HG03520 (cell line): Measurements from ENCODE around the gene CRADD.
"Not testable (repeated sequence)": the region's sequence is repeated elsewhere in the genome, so short reads cannot be mapped to it uniquely, and the experiment has no call there.

Source experiments
- ATAC-seq: cut with Tn5 transposase; IDR thresholded peaks from one replicate; pipeline ENCODE4 v1.9.1; 2021; ENCODE audit warnings: mild to moderate bottlenecking, moderate library complexity; ENCODE audit not compliant: unreplicated experiment

CRADD gene

GRCh38 chr12:93756288-93756687 is 79.1 kb downstream of the CRADD start:
- no peak for ATAC-seq

DNA sequence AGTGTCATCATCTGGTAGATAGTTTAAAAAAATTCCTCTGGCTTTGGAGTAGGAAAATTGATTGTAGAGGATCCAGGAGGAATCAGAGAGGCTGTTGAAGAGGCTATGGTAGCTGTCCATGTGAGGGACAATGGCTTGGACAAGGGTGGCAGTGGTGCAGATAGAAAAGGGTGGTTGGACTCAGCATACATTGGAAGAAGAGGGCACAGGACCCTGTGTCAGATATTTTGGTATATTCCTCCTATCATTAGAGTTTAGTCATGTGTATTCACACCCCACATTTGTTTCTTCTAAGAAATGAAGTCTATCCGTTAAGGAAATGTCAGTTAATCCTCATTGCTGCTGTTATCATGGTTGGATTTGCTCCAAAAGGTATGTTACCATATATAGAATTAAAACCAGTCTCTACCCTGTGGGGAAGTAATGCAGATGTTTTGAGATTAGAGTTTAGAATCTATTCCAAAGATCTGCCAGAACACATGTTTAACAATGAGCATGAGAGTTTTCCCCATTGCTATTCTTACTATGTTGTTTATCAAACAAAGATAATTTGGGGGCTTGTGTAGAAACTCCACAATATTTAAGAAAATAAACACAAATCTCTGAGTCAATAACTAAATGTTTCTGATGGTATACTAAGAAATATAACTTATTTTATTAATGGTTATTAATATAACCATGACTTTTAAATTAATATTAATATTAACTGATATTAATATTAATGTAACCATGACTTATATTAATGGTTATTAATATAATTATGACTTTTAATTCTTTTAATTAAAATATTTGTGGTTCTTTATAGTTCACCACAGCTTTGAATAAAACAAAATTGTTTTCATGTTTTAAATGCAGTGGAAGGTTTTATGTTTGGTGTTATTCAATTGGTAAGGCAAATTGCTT is 80.9 kb downstream of the CRADD start:
- no peak for ATAC-seq

- no peak for ATAC-seq
Measured at GRCh38 chr12:93758801-93759373, 81.7 kb downstream of the CRADD start.

DNA sequence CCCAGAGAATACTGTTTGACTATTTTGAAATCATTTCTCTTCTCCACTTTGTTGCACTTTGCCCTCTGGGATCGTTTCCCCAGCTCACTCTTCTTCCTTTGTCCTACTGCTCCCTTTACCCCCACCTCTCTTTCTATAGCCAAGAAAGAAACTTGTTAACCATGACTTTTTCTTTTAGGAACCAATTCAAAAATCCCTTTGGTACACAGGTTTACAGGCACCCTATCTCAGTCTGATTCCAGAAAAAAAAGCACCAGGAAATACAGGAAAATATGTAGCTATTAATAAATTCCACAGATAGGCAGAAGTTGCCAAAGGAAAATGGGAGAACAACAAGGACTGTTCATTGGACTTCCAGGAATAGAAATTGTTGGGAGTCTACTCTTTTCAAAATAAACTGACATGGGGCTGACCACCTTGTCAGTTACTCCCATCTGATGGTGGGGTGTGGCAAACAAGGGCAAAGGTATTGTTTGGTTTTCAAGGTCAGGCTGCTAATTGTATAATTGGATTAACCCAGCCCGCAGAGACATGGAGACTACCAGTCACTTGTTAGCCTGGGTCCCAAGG is 82.4 kb downstream of the CRADD start:
- no peak for ATAC-seq

DNA sequence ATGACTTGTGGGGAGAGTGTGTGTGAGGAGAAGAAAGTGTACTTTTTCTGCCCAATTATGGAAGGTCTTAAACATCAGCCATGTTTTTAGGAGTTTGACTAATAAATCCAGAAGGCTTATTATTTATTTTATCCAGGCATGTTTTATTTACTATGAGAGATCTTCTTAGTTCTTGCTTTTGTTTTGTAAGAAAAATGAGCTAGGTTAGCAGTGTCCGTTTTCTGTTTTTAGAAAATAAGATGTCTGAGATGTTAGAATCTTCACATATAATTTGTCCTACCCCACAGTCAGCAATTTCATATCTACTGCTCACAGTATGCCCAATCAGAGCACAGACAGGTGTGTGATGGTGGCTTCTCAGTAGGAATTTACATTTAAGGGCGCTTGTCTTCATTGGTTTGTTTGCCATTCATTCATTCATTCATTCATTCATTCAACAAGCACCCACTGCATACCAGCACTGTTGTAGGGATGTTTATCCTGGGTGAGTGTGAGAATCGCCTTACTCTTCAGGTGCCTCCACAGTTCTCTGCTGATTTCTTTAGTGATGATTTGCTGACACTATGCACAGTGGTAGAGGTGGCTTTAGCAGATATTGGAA is 83.2 kb downstream of the CRADD start:
- ATAC-seq = no peak

DNA sequence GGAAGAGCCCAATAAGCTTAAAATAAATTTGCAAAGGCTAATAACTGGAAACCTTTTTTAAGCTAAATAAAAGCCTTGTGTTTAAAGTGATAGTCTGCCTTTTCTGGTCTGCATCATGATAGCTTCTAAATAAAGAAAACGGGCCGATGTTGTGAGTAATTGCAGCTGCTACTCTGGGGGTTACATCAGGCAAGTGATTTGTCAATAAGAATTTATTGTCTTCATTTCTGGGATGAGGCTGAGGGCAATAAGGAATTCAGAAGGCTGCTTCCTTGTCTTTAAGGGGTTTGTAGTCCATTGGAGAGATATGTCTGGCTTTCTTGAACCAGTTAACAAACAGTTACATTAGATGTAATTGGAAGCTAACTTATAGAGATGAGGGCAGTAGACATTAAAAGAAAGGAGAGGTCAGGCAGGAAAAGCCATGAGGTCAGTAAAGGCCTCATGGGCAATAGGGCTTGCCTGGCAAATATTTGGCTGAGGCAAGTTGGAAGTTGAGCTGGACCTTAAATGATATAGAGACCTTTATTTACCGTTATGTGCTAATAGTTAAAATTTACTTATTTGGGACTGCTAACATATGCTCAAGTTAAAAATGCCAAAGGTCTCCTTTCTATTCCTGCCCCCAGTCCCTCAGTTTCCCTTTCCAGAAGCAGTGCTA is 85.0 kb downstream of the CRADD start:
- no peak for ATAC-seq

GRCh38 chr12:93762912-93763553 is 85.9 kb downstream of the CRADD start:
- ATAC-seq = no peak

GRCh38 chr12:93763746-93764147 is 86.6 kb downstream of the CRADD start:
- ATAC-seq = no peak

GRCh38 chr12:93766371-93766770 is 89.2 kb downstream of the CRADD start:
- no peak for ATAC-seq

DNA sequence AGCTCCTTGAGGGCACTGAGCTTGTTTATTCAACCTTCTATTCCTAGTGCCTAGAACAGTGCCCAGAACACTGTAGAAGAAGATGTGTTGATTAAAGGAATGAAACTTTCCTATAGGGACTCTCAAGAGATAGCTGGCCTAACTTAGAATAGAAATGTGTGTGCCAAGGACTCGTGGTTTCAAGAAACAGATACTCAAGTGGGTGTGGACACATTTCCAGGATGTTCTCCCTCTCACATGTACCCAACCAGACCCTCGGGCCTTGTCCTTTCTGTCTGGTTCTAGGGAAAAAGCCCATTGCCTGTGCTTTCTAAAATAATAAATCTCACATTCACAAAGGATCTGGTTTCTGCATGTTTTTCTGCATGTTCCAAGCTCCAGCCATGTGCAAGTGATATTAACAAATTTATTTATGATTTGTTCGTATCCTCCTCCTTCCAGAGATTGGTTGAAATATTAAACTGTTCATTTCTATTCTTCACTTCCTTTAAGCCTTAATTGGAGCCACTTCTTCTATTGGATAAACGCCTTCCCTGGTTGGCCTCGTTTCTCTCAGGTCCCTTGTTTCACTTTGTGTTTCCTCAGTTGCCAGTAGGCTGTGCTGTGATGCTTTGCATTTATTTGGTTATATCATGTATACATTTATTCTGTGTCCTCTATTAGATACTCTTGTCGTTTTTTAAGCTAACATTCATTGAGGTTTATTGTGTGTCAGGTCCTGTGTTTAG is 89.8 kb downstream of the CRADD start:
- ATAC-seq = no peak

- ATAC-seq = no peak
Measured at GRCh38 chr12:93767524-93767863, 90.3 kb downstream of the CRADD start.

DNA sequence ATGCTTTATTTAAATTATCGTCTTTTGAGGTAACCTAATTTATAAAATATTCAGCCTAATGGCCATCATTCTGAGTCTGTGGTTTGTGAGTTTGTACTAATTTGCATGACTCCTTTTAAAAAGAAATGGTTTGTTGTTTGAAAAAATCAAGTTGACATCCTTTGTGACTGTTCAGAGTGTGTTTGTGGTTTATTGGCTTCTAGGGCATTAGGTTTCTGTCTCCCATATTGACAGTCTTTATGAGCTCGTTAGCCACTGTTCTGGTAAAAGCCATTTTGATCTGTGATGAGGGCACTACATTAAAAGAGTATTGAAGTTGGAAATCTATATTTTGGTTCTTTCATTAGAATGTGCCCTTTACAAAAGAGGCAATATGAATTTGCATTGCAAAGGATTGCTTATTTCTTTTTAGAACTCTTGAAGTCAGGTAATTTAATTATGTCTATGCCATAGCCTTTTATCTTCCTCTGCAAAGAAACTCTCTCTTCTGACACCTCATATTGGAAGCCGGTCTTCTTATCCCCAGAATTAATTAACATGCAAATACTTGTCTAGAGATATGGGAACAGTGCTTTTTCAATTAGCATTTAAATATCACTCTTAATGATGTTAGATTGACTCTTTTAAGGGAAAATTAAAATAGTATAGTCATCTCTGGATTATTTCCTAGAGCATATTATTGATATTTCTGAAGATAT is 95.0 kb downstream of the CRADD start:
- no peak for ATAC-seq

DNA sequence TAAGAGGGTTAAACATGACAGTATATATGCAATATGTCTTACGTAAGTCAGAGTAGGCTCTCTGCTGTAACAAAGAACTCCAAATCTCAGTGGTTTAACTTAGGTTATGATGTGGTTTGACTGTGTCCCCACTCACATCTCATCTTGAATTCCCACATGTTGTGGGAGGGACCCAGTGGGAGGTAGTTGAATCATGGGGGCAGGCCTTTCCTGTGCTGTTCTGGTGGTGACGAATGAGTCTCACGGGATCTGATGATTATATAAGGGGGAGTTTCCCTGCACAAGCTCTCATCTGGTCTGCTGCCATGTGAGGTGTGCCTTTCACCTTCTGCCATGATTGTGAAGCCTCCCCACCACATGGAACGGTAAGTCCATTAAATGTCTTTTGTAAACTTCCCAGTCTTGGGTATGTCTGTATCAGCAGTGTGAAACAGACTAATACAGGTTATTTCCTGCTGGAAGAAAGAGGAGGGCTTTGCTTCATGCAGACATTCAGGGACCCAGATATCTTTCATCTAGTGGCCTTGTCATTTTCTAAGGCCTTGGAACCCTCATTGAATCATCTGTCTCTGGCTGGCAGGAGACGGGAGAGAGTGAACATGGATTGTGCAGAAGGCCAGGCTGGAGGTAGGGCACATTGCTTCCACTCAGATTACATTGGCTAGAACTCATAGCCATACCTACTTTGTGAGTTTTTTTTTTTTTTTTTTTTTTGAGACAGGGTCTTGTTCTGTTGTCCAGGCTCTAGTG is 96.1 kb downstream of the CRADD start:
- ATAC-seq = no peak

GRCh38 chr12:93776581-93777018 is 99.4 kb downstream of the CRADD start:
- no peak for ATAC-seq

DNA sequence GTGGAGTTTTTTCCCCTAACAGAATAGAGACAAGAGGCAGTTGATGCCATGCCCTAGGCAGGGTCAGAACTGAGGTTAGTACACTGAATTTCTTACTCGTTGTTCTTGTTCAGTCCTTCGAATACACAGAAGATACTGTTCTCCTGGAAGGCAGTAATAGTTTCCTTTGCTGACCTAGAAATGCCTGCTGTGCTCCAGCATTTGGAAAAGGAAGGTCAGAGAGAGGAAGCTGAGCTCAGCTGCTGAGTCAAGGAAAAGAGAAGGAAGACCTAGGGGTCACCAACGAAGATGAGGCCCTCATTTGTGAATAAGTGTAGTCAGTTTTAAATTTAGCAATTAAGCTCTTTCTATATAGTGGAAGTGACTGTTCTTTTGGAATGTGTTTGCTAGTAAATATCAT is 100.1 kb downstream of the CRADD start:
- no peak for ATAC-seq

- no peak for ATAC-seq
Measured at GRCh38 chr12:93778306-93778705, 101.1 kb downstream of the CRADD start.

DNA sequence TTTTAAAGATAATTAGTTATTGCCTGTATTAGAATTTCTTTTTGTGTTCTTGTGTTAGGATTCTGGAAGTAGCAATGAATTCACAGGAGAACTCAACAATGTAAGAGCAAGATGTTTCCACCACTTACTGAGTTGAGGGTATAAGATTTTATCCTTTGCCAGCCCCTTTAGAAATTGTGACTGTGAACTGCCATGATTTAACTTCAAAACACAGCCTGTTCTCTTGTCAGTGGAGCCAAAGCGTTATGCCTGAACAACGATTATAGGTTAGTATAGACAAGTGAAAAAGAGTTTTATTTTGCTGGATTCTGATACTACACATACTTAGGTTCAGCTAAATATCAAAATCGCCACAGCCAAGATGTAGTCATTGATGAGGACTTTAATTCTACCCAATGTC is 101.6 kb downstream of the CRADD start:
- no peak for ATAC-seq

DNA sequence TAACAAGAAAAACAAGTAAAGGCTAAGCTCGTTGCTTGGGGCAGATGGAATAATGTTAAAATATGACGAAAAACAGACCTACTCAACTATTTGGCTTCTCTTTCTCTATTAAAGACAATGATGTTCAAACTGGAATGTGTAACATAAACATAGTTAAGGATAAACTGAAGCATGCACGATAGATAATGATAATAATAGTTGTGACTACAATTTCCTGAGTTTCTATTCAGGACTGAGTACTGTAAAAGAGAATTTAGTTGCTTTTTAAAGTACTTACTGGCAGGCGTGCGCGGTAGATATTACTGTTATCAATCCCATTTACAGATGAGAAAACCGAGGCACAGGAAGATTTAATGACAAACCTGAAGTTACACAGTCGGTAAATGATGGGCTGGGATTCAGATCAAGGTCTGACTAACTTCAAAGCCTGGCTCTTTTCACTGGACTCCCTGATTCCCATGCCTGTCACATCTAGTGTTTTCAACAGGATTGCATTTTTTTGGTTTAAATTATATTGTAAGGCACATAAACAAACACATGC is 103.0 kb downstream of the CRADD start:
- no peak for ATAC-seq

GRCh38 chr12:93780886-93781285 is 103.7 kb downstream of the CRADD start:
- ATAC-seq = not testable (repeated sequence)
